CD1c-positive myeloid dendritic cell (primary cell): Measurements from ENCODE around the gene MYO10.
"Not testable (repeated sequence)": the region's sequence is repeated elsewhere in the genome, so short reads cannot be mapped to it uniquely, and the experiment has no call there.

Source experiments
- DNase-seq: peaks from one replicate; pipeline ENCODE4 v3.0.0-alpha.2; 2016; ENCODE audit errors: extremely low spot score

MYO10 gene

DNA sequence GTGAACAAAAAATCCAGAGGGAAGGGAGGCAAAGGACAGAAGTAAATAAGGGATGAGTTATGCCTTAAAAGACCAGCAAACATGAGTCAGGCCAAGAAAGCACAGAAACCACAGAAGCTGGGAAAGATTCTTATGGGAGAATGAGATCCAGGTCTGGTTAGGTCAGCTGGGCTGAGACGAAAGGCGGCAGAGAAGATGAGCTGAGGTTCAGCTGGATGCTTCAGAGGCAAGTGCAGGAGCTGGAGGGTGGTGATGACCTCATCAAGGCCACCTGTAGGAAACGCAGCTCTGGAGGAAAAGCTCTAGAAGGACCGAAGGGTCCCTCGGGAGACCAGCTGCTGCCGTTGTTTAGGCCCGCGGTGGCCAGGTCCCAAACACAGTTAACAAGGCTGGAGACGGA, 152.0 kb downstream of the MYO10 start:
- DNase-seq = no peak

DNA sequence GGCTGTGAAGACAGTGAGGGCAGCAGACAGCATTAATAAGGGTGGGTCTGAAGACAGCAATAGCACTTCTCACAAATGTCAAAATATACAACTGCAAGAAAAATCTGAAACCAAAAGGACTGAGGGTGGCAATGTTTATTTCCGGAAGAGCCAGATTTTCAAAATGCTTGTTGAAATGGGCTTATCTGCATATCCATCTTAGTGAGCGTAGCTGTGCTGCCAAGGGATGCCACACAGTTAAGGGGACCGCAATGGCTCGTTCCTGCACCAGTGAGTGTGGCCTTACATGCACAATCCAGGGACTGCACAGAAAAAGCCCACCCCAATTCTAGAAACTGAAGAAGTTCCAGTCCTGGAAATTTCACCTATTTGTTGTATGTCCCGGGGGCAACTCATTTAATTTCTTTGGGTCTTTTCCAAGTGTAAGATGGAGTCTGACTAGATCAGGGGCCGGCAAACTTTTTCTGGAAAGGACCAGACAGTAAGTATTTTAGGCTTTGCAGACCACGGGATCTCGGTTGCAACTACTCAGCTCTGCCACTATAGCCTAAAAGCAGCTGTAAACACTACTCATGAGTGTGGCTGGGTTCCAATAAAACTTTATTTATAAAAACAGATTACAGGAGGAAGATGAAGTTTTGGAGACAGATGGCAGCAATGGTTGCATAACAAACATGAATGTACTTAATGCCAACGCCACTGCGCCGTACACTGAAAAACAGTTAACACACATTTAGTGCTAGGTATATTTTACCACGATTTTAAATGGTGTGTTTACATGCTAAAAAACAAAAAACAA, 154.1 kb downstream of the MYO10 start:
- no peak for DNase-seq

DNA sequence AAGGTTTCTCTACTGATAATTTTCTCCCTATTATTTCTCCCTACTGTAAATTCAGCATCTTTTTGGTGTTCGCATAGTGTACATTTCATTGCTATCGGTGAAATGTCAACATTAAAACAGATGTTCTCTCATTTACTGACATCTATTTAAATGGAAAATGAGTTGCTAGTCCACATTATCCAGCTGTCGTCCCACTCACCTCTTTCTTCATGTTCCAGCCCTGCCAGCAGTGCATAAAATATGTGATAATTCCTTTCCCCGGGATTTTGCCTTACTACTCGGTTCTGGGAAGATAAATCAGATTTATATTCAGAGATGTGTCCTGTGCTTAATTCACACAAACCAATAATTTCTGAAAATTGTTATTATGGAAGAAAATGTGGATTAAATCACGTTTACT, 155.8 kb downstream of the MYO10 start:
- DNase-seq = no peak

DNA sequence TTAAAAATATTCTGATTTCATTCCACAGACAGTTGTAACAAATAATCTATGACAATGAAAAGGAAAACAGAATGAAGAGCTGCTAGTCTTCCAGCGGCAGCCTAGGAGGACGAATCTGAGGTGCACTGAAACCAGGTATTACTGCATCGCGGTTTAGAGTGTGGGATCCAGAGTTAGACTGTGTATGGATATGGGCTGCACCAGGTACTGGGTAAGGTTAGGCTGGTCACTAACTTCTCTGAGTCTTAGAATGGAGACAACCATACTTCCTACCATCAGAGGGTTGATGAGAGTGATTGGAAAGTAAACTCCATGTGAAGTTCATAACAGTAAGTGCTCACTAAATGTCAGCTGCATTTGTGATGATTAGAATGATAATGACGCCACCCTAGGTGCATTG, 158.7 kb downstream of the MYO10 start:
- no peak for DNase-seq

DNA sequence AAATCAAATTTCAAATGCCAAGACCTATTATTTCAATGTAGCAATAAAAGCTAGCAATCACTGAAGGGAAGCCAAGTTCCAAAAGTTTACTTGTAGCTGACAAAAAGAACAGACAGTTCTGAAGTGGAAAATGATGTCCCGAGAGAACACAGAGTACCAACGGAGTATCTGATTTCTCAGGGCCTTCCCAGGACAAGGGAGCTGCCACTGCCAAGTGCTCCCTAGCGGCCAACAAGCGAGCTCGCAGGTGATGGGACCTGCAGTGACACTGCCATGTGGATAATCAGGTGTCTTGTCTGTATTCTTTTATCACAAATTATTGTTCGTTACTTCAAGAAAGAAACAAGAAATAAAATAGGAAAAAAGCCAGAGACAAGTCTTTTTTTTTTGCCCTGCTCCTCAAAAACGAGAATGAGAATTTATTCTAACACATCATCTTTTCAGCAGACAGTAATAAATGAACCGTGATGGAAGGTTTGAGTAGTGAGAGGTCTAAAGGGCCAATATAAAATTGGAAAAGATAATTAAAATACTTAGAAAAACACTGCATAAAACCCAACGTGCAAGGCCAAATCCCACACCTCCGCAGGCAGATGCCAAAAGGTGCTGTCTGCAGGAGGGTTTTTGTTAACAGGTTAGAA, 159.4 kb downstream of the MYO10 start:
- no peak for DNase-seq

DNA sequence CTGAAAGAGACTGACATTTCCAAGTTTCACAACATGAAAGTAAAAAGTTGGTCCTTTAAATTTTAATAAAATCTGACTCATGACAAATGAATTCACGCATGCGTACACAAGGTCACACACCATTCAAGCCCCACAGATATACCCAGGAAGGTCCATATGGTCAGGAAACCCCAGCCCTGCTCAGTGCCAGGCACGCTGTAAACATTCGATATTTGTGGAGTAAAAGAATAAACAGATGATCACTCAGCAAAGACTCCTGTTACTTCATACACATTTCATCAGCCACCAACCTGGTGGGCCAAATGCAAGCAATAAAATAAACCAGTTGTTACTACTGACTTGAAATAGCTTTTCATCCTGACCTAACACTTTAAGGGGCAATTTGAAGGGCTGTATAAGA, 161.3 kb downstream of the MYO10 start:
- DNase-seq = no peak

DNA sequence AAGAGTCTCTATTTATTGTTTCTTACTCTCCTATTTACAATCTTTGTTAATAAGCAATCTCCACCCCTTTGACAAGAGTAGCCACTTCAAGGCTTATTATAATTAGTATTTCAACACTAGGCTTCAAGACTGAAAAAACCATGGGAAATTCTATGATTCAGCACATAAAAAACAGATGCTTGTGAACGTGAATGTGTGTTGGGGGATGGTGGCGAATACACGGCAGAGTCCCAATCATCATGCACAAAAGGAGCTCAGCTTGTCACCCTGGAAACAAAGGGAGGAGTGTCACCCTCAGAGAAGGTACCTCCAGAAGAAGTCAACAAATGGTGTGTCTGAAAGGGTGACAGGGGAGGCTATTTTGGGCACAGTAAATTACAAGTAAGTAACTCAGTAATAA, 162.1 kb downstream of the MYO10 start:
- no peak for DNase-seq

DNA sequence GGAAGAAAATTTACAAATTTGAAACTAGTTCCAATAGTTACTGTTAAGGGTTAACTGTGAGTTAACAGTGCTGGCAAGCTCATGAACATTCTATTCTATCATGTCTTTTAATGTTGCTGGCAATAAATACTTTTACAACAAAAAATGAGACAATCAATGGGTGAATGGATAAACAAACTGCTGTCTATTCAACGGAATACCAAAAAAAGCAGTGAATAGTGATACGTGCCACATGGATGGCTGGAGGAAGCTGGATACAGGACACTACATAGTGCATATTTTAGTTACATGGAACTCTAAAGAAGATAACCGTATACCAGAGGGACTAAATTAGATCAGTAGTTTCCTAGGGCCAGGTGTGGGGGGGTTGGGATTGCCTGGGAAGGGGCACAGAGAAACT, 163.5 kb downstream of the MYO10 start:
- no peak for DNase-seq

DNA sequence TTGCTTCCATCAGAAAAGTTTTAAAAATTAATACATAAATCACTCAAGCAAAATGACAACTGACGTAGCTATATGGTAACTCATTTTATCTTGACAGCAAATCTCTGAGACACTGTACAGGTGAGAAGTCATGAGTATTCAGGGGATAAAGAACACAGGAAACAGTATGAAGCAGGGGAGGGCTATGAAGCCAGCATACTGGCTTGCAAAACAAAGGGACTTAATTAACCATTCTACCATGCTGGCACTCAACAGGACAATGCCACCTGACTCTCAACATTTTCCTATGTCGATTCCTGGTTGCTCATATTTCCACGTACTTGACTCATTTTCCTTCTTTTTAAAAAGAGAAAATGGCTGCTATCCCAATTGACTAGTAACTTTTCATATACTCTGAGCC, 167.9 kb downstream of the MYO10 start:
- DNase-seq = no peak

DNA sequence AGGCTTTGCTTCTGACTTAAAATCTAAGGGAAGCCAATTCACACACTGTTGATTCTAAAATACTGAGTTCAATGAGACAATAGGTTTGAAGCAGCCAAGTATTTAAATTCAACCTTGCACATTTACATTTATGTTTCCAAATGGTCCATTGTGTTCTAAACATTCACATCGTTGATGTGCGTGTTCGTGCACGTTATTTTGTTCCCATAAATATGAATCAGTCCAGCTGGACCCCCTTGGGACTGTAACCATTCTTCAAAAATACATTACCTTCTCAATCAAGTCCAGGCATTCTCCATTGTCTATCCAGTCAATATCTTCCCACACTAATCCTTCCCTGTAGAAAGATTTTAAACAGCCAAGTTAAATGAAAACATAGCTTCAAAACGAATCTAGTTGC, 172.9 kb downstream of the MYO10 start:
- DNase-seq = no peak

DNA sequence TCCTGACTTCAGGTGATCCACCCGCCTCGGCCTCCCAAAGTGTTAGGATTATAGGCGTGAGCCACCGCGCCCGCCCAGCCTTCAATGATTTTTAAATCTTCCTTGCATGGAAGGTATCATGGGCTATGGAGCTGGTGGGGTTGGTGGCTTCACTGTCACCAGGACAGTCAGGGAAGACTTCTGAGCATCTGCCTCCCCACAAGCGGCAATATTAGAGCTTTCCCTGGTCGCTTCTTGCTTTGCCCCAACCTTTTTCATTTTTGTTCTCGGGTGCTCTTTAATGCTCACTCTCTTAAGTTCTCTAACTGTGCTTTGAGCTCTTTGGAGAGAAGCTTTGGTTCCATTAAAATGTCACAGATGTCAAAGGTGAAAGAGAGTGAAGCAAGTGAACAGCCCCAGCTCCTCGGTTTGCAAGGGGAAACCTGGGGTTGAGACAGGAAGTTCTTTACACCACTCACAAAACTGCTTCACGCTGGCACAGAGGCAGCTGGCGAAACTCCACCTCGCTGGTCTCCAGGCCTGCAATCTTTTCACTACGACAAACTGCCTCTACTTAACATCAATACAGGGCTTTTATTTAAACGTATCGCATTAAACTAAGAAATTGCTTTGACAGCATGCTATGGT, 176.8 kb downstream of the MYO10 start:
- DNase-seq = no peak

DNA sequence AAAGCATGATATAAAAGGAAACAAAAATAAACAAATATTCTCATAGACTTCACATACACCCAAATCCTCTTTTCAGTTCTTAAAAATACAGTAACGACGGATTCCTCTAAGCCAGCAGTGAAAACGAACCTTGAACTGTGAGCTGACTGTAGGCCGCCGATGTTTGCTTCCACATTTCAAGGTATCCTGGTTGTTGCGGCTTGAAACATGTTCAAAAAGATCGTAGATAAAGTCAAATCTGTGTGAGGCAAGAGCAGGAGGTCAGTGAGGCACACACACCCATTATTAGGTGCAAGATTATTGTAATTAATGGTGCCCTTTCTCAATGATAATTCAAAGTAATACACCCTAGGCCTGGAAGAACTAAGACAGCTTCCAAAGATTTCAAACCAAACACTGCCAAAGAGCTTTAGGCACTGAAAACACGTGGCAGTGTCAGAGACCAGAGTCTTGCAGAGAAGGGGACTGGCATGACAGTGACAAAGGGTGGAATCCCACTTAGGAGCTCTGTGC, 178.0 kb downstream of the MYO10 start:
- no peak for DNase-seq

DNA sequence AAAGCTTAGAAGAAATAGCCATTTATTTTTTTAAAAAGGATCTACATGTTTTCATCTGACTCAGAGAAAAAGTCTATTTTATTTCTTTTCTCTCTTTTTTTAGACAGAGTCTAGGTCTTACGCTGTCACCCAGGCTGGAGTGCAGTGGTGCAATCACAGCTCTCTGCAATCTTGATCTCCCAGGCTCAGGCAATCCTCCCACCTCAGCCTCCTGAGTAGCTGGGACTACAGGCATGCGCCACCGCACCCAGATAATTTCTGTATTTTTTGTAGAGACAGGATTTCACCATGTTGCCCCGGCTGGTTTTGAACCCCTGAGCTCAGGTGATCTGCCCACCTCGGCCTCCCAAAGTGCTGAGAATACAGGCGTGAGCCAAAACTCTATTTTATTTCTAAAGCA, 178.5 kb downstream of the MYO10 start:
- not testable (repeated sequence) for DNase-seq

DNA sequence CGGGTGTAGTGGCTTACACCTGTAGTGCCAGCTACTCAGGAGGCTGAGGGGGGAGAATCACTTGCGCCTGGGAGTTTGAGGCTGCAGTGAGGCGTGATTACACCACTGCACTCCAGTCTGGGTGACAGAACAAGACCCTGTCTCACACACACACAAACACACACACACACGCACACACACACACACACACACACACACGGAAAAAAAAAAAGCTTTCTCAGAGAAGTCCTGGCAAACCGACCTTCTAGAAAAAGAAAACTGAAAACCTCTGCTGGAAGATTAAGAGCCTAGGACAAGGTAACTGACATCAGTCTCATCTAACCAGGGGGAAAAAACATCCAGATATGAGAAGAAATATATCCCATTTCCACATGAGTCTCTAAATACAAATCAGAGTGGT, 178.9 kb downstream of the MYO10 start:
- DNase-seq = no peak

DNA sequence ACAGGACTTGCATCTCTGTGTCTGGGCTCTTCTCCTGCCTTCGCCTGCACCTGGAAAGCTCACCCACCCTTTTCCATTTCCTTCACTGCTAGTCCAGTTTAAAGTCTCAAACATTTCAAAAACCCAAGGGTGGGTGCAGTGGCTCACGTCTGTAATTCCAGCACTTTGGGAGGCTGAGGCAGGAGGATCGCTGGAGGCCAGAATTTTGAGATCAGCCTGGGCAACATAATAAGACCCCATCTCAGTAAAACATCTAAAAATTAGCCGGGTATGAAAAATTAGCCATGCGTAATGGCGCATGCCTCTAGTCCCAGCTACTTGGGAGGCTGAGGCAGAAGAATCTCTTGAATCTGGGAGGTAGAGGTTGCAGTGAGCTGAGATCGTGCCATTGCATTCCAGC, 179.4 kb downstream of the MYO10 start:
- DNase-seq = no peak

DNA sequence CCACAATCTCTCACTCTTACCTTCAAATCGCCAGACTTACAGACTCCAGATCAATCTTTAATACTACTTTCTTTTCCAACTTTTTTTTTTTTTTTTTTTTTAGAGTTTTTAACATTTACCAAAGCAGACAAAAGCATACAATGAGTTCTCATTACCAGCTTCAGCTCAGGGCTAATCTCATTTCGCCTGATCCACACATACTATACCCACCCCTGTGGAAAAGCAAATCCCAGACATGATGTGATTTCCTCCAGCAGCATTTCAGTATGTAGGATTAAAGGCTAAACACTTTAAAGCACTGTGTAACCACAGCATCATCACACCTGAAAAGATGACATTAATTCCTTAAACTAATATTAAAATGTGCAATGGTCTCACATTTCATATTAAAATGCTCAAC, 180.4 kb downstream of the MYO10 start:
- DNase-seq = no peak

DNA sequence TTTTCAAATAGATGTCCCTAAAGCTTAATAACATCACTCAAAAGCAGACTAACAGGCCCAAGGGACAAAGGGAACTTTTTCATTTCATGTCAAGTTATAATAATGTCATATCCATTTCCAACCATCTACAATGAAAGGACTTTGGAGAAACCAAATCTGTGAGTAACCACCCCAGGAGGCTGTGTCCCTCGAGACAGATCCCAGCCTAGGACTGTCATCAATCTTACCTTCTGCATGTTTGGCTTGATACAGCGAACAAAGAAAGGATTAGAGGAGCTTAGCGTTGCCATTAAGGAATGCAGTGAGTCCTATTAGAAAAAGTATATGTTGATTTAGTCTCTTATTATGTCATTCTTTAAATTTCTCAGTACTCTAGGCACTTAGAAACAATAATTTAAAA, 181.5 kb downstream of the MYO10 start:
- no peak for DNase-seq

DNA sequence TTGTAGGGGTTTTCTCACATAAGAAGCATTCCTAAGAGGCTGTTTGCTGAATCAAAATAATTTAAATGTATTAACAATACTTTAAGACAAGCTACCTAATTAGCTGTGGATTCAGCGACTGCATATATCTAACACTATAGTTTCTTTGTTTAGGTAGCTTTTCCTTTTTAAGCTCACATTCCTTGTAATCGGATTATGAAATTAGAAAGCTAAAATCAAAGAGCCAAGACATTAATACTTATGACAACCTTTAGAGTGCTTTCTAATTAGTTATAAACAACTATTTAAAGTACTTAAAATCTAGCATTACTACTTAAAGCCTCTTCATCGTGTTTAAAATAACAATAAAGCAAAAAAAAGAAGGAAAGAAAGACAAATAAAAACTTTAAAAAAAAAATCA, 182.0 kb downstream of the MYO10 start:
- no peak for DNase-seq

DNA sequence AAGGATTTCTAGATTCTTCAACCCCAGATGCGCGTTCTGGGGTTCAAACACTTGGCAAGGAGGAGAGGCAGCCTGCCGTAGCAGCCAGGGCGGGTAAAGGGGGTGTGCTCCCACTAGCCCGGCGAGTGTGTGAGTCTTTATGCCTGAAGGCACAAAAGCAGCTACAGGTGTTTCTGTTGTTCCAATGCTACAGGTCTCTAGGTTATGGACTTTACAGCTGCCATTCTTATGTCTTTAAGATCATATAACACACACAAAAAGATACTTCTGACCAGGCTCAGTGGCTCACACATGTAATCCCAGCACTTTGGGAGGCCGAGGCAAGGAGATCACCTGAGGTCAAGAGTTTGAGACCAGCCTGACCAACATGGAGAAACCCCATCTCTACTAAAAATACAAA, 185.6 kb downstream of the MYO10 start:
- no peak for DNase-seq

DNA sequence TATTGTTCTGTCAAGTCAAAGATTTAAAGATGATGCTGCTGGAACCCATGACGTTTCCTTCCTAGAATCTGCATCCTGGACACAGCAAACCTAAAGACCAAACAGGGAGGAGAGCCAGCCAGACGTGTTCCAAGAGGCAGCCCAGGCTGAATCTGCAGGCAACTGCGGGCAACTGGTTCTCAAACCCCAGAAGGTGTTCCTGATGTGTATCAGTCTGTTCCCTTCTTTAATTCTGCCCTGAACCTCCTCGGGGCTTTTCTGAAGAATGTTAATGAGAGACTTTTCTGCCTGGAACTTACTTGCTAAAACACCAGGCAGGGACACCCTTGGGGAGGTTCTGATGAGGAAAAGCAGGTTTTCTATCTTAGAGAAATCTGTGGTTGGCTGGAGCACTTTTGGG, 186.5 kb downstream of the MYO10 start:
- DNase-seq = no peak

DNA sequence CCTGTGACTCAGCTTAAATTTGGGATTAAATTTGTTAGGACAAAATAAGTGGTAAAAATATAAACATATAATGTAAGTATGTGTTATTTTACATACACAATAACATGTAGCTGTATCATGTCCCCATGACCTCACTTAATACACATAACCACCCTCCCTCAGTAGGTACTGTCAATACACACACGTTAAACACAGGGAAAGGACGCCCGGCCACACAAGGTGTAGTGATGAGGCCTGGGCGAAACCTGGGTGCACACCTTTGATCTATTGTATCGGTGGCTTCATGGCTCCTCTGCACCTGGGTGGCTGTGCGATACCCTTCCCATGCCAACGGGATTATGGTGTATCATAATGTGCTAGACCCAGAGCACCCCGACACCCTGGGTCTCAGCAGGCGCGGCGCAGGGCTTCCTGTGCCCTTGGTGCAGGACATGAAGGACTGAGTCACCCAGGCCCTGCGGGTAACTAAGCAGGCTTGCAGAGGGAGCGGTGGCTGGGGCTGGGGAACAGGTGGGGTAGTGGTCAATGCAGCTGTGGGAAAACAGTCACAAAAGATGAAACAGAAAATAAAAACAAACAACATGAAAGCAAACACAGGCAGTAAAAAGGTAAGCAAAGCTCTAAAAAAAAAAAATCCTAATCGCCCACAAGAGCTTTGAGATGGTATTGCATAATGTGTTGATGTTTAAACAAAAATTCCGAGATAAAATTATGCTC, 191.8 kb downstream of the MYO10 start:
- DNase-seq = no peak

DNA sequence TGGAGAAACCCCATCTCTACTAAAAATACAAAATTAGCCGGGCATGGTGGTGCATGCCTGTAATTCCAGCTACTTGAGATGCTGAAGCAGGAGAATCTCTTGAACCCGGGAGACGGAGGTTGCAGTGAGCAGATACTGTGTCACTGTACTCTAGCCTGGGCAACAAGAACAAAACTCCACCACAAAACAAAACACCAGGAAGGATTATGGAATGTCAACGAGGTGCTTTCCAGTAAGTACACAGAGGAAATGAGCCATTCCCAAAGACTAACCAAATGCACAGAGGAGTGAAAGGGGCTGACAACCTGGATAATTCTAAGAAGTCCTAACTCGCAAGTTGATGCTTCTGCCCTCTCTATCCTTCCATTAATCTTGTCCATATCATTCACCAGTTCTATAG, 193.2 kb downstream of the MYO10 start:
- no peak for DNase-seq
